HG03066 (cell line): Measurements from ENCODE around the gene CAPZA1.

ENCODE experiments used
- ATAC-seq: cut with Tn5 transposase; IDR thresholded peaks from one replicate; pipeline ENCODE4 v1.9.1; 2021; ENCODE audit warnings: low read depth; ENCODE audit not compliant: unreplicated experiment

Gene CAPZA1

DNA sequence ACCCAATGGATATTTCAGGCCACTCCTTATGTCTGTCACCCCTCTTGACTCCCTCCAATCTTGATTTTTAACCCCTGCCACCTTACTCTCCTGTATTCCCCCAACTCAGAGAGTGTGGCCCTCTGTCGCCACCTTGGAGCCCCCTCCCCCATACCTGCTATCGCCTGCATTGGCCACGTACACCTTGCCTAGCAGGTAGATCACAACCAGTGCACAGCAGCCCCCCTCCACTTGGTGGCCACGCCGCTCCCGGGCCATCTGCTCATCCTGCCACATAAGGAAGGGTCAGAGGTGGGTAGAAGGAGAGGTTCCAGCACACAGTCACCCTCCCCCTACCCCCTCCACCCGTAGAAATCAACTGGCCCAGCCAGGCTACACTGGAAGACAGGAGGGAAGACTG lies 92.6 kb downstream of the CAPZA1 start:
- ATAC-seq = no peak

DNA sequence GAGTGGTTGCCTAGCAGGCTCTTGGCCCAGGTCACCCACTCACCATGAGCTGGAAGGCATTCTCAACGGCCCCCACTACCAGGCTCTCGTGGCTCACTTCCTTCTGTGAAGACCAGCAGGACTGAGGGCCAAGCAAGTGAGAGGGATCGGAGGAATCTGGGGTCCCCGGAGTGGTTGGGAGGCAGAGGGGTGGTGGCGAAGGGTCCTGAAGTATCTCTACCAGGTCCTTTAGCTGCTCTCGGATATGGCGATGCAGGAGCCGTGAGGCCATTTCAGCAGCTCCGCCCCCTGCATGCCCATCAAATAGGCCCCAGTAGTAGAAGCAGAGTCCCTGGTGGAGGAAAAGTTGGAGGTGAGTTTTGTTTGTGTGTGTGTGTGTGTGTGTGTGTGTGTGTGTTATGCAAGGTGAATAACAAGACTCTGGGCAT lies 93.1 kb downstream of the CAPZA1 start:
- ATAC-seq = no peak

DNA sequence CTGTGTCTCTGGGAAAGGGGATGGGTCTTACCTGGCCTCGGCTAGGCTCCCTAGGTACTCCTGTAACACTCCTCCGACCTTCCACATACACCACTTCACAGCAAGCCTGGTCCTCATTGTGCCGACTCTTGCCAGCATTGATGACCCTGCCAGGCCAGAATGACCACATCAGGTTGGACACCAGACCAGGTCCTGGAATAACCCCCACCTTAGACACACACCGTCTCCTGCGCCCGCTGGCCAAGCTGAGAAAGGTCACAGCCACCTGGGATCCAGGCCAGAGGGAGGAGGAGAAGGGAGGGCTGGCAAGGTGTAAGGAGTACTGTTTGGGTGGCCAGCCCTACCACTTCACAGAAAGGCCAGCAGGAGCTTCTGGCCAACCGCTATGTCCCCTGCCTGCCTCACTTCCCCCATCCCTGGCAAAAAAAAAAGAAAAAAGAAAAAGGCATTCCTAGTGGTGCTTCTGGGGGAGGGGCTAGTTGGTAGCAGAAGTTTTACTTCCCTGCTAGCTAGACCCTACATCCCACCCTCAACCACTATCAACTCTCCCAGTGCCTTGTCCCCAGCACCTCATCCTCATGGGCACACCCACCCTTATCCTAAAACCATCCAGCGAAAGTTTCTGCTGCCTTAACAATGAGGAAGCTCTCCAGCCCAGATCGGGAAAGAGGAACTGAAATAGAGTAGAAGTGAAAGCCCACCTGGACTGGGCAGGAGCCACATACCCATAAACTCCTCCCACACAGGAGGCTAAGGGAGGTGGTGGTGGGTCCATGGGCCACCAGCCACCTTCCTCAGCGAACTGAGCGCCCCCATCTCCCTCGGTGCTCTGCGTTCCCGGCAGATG lies 94.1 kb downstream of the CAPZA1 start:
- ATAC-seq = no peak

DNA sequence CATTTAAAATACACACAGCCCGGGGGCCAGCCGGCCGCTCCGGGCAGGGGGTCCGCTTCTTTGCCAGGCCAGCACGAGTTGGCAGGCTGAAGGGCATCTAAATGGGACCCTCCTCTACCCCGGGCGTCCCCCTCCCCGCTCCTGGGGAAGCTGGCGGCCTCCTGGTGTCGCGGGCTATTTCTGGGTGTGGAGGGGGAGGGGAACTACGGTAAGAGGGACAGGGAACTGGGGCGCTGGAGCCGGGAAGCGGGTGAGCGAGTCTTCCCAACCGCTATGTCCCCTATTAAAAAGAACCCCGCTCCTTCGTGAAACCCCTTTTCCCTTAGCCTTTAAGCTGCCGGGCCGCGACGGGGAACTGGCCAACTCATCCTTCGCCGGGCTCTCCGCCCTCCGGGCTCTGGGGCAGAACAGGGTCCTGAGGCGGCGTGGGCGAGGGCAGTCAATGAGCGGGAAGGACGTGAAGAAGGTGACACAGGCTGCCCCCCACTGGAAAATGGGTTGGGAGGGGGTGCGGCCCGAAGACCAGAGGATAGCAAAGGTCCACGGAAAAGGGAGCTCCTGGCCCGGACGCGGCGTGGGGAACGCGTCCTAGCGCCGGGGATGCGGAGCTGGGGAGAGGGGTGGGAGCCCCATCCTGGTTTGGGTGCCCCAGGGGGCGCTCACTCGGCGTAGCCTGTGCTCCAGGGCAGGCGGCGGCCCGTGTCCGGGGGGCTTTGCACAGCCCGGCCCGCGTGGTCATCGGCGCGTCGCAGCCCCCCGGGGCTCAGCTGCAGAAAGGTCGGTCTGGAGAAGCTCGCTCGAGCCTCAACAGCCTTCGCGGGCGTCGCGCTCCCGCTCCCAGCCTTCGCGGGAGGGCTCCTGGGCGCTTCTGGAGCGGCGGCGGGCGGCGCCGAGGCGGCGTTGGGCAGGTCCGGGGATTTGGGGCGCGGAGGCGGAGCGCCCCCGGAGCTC lies 95.0 kb downstream of the CAPZA1 start:
- ATAC-seq = peak; percentile 18

DNA sequence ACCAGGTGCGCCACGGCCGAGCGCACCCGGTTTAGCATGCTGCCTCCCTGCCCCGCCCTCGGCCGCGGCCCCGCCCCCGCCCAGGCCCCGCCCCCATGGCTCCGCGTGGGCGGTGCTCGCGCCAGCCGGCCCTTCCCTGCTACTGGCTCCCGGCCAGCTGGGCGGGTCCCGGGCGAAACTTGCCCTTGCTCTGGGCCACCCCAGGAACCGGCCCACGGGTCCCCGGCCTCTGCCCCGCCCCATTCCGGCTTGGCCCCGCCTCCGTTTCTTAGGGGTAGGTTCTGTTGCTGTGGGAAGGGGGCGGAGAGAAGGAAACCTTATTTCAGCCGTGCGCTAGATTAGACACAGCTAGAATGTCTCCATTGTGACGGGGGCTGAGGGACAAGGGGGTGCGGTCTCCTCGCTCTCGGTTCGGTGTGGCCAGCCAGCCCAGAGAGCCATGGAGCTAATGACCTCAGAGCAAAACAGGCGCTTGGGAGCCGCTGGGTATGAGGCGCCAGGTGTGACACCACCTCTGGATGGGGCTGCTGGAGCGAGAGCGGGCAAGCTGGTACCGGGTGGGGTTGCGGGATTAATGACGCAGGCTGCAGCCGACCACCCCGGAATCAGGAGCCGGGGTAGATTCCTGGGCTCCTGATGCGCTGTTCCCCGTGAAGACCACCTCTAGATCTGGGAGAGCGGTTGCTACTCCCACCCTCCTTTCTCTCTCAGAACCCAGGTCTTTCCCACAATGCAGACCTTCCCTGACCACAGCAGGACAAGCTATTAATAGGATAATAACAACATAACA lies 95.8 kb downstream of the CAPZA1 start, which contains the start of gene PPM1J:
TSS of gene PPM1J (minus strand) at position 69 of the 790 bp plus-strand sequence. CDS start at position 38, 31 bp downstream.
- peak; percentile 73 for ATAC-seq

DNA sequence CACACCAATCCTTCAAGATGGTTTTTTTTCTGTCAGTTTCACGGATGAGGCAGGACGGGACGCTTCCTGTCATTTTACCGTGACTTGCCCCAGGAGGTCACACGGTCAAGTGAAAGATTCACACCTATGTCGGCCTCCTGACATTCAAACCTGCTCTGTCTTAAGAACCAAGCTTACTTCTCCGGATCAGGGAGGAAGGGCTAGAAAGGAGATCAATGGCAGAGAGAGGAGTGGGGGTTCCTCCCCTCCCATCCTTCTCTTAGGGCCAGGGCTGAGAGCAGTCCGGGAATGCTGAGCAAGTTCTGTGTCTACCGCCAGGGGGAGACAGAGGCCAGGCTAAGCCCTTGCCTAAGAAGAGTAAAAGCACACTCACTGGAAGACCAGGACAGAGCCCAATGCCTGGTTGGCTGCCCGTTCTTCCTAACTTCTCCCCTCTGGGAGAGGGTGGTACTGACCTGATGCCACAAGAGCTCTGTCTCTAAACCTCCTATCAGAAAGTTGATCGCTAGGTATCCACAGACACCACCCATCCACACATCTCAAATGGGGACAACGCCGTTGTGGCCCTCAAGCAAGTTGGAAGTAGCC lies 96.6 kb downstream of the CAPZA1 start:
- ATAC-seq = no peak

DNA sequence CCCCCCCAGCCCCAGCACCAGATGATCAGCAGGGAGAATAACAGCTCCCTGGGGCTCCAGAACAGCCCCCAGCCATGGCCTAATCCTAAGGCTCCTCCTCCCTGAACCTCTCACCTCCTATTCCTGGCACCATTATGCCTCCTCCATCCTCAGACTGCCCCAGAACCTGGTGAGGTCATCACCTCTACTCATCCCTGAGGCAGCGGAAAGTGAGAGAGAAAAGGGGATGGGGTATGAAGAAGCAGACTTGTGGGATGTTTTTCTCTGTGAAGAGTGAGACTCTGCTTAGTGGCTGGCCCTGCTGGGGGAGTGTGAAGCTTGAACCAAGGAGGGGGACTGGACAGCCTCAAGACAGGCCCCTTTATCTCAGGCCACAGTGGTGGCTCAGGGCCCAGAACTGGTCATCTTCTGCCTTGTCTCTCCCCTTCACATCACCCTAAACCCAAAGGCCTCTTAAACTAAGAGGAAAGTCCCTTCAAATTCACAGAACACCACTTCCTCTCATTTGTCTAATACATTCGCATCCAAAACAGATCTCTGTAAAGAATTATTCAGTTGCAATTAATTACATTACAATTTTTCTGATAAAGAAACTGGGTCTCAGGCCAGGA lies 97.7 kb downstream of the CAPZA1 start:
- ATAC-seq = no peak

DNA sequence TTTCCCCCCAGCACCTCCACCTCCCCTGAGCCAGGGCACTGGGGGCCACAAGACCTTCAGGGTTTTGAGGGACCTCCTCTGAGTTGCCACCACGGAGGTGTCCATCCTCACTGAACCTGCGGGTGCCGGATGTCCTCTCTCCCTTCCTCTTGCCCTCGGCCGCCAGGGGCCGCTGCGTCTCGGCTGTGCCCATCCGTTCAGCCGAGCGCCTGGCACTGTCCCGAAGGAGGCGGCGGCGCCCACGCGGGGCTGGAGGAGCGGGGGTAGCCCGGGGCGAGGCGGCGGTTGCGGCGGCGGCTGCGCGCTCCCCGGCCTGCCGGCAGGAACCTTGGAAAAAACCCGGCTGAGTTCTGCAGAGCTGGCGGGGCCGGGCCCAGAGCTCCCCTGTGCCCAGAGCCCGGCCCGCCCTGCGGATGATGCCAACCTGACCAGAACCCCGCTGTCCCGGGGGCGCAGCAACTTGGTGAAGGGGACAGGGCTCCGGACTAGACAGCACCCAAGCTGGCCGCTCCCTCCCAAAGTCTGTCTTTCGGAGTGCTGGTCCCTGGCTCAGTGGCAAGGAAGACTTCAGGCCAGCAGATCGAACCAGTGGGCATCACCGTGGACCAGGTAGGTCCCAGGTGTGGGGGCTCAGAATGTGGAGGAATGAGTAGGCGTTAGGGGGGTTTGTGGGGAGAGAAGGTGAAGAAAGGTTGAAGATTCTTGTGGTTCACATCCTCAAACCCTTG lies 99.2 kb downstream of the CAPZA1 start:
- ATAC-seq = no peak

DNA sequence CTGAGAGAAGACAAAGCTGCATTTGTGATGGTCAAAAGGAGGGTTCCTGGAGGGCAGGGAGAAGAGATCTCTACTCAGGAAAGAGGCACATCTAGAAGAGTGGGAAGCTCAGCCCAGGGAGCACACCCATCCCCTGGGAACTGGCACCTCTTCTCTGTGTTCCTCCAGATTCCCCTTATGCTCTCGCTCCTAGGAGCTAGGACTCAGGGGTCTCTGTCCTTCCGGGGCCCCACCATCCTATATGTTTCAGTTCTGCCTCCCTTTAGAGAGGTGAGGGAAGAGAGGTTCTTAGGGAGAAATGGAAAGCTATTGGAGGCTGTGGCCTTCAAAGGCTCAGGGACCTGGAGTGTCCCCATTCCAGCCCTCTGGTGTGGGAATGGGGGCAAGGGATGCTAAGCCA lies 100.1 kb downstream of the CAPZA1 start:
- ATAC-seq = no peak

DNA sequence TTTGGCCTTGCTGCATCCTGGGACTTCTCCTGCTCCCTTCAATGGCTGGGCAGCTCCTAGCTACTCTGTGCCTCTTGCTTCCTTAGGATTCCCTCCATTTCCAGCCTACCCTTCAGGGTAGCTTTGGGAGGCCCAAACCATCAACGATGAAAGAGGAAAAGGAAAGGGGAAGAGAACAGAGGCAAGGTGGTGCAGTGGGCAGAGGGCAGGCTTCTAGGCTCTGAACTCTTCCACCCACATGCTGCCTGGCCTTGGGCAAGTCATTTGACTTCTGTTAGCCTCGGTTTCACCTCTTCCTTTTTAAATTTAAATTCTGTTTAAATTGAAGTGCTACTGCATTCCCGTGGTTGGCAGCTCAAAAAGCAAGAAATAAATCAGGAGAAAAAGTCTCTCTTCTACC lies 101.2 kb downstream of the CAPZA1 start:
- no peak for ATAC-seq
